Myocyte (in vitro differentiated cells): Measurements from ENCODE around the gene LDLR. TPM values are rescaled to one million over a fixed set of nuclear protein-coding genes. Genes with fewer than 3 reads are reported as not detected.

Source experiments
- DNase-seq: peaks from one replicate; pipeline ENCODE4 v3.0.0-alpha.2; 2012; ENCODE audit warnings: low read depth
- polyA plus RNA-seq: library from polyadenylated mRNA; unstranded; fragments of >200 nt; gene quantifications from one replicate; pipeline ENCODE4 v1.2.1, GENCODE V29; 2012; ENCODE audit warnings: missing spikeins
- total RNA-seq: library from RNA; depleted of rRNA; stranded (reverse); fragments of >200 nt; gene quantifications from 2 replicates; pipeline ENCODE4 v1.2.3, GENCODE V29; 2014

LDLR gene
- 80.0 and 152 TPM in 2 replicates for total RNA-seq
- 90.7 TPM for polyA plus RNA-seq

GRCh38 chr19:11089254-11090013, at the start of gene LDLR:
Gene LDLR (plus strand): TSS chr19:11089463. CDS start chr19:11089549, 86 bp downstream.
- DNase-seq: peak; percentile 93

- no peak for DNase-seq
Measured at GRCh38 chr19:11041194-11041593, 48.1 kb upstream of the LDLR start.

- DNase-seq: no peak
Measured at GRCh38 chr19:11041966-11042627, 47.2 kb upstream of the LDLR start.

GRCh38 chr19:11044431-11044830, 44.8 kb upstream of the LDLR start:
- DNase-seq: no peak

- peak; percentile 73 for DNase-seq
Measured at GRCh38 chr19:11045536-11045935, 43.7 kb upstream of the LDLR start.

GRCh38 chr19:11046605-11047354, 42.5 kb upstream of the LDLR start:
- DNase-seq: no peak

GRCh38 chr19:11047866-11048265, 41.4 kb upstream of the LDLR start:
- peak; percentile 53 for DNase-seq

GRCh38 chr19:11050323-11051114, 38.7 kb upstream of the LDLR start:
- DNase-seq: no peak

GRCh38 chr19:11053817-11054195, 35.5 kb upstream of the LDLR start:
- no peak for DNase-seq

GRCh38 chr19:11054200-11054599, 35.1 kb upstream of the LDLR start:
- no peak for DNase-seq

- no peak for DNase-seq
Measured at GRCh38 chr19:11054628-11055027, 34.6 kb upstream of the LDLR start.

GRCh38 chr19:11058246-11059030, 30.8 kb upstream of the LDLR start:
- no peak for DNase-seq

GRCh38 chr19:11059511-11060358, 29.5 kb upstream of the LDLR start:
- DNase-seq: no peak

GRCh38 chr19:11061952-11062351, 27.3 kb upstream of the LDLR start:
- DNase-seq: no peak

- DNase-seq: no peak
Measured at GRCh38 chr19:11063434-11063833, 25.8 kb upstream of the LDLR start.

- DNase-seq: peak; percentile 35
Measured at GRCh38 chr19:11064831-11065303, 24.4 kb upstream of the LDLR start.

GRCh38 chr19:11066326-11066725, 22.9 kb upstream of the LDLR start:
- DNase-seq: no peak

- peak; percentile 70 for DNase-seq
Measured at GRCh38 chr19:11067356-11068113, 21.7 kb upstream of the LDLR start.

GRCh38 chr19:11069561-11069960, 19.7 kb upstream of the LDLR start:
- no peak for DNase-seq
